Measurements from ENCODE around the gene PFKFB3.
"Not testable (repeated sequence)": the region's sequence is repeated elsewhere in the genome, so short reads cannot be mapped to it uniquely, and the experiment has no call there.

The PFKFB3 gene

GRCh38 chr10:6275022-6275997, 72.6 kb downstream of the PFKFB3 start:
- no peak for DNase-seq

GRCh38 chr10:6276356-6276755, 73.6 kb downstream of the PFKFB3 start:
- DNase-seq: no peak

GRCh38 chr10:6278519-6279120, 75.9 kb downstream of the PFKFB3 start:
- no peak for DNase-seq

DNA sequence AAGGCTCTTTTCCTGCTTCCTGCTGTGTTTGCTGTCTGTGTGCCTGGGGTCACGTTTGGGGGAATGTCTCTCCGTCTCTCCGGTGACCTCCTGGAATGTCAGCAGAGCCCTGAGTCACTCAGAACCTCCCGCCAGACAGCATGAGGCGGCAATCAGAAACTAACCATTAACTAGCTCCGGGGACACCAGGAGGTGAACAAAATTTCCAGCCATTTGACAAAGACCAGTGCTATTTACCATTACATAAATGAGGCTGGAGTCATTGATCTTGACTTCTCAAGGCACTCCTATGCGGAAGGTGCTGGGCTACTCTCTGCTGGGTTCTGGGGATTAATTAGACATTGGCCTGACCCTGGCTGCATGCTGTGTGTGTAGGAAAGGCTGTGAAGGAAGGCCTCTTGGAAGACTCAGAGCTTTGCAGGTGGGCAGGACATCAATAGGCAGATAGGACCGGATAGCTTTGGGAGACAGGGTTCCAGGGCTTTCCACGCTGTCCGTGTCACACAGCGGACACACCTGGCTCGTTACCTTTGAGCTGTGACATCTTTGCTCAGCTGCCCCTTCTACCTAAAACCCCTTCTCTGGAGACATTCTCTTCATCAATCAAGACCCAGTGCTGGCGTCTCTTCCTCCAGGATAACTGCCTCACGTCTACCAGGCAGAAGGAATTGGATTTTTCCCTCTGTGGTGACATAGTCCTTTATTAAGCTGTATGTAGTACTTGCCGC, 77.0 kb downstream of the PFKFB3 start:
- DNase-seq: no peak

GRCh38 chr10:6280291-6280690, 77.6 kb downstream of the PFKFB3 start:
- DNase-seq: no peak

DNA sequence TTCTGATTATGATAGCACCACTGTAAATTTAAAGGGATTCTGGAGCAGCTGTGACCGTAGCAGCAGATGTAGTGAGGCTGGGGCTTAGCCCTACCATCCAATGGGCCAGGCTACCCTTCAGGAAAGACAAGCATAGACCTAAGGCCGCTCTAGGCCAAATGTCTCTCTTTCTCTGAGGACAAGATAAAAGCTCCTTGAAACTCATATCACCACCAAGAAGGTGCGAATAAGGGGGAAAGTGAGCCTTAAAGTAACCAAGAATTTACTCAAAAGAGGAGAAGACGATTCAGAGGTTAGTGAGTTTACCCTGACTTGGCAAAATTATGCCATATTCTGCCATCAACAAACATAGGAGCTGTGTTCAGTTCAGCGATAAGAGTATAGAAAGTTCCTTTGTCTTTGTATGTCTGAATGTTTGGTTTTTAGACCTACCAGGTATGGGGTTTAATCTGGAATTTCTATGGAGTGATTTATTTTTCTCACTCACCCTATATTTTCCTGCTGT, 79.8 kb downstream of the PFKFB3 start:
- no peak for DNase-seq

GRCh38 chr10:6283655-6284054, 80.9 kb downstream of the PFKFB3 start:
- no peak for DNase-seq

DNA sequence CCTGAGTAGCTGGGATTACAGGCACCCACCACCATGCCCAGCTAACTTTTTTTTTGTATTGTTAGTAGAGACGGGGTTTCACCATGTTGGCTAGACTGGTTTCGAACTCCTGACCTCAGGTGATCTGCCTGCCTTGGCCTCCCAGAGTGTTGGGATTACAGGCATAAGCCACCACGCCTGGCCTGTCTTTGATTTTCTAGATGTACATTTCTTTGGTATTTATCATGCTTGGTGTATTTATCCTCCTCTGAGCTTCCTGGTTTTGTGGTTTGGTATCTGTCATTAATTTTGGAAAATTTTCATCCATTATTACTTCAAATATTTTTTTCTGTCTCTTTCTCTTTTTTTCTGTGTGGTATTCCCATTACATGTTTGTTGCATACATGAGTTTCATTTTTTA, 87.9 kb downstream of the PFKFB3 start:
- not testable (repeated sequence) for DNase-seq

- no peak for DNase-seq
These were observed 90.0 kb downstream of the PFKFB3 start for GRCh38 chr10:6292741-6293151.

- DNase-seq: not testable (repeated sequence)
These were observed 93.7 kb downstream of the PFKFB3 start for GRCh38 chr10:6296425-6296824.

DNA sequence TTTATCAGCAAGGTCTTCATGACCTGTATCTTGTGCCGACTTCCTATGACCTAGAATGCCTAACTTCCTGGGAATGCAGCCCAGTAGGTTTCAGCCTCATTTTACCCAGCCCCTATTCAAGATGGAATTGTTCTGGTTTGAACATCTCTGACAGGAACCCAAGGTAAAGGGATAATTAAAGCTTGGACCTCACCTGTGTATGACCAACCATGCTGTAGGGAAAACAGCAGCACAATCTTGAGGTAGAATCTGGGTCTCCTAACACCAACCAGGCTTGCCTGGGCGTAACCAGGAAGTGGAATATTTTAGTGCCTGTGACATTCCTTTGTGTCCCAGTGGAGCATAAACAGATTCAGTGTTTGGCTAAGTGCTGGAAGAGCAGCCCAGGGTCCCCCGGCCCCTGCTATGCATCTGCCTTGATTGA, 94.1 kb downstream of the PFKFB3 start:
- no peak for DNase-seq

GRCh38 chr10:6297522-6297921, 94.8 kb downstream of the PFKFB3 start:
- no peak for DNase-seq

- DNase-seq: no peak
These were observed 95.2 kb downstream of the PFKFB3 start for GRCh38 chr10:6297951-6298381.

DNA sequence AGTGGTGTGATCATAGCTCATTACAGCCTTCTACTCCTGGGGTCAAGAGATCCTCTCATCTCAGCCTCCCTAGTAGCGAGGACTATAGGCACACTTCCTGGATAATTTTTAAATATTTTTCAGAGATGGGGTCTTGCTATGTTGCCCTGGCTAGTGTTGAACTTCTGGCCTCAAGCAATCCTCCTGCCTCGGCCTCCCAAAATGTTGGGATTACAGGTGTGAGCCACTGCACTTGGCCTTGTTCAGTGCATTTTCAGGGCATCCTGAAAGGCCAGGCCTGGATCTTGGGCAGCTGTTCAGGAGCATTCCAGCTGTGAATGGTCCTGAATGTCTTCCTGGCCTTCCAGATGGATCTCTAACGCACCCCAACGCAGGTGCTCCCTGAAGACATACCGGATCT, 95.7 kb downstream of the PFKFB3 start:
- no peak for DNase-seq

- DNase-seq: no peak
These were observed 96.5 kb downstream of the PFKFB3 start for GRCh38 chr10:6299234-6299633.

GRCh38 chr10:6299743-6300105, 97.0 kb downstream of the PFKFB3 start:
- no peak for DNase-seq

GRCh38 chr10:6300106-6300783, 97.5 kb downstream of the PFKFB3 start:
- DNase-seq: no peak

DNA sequence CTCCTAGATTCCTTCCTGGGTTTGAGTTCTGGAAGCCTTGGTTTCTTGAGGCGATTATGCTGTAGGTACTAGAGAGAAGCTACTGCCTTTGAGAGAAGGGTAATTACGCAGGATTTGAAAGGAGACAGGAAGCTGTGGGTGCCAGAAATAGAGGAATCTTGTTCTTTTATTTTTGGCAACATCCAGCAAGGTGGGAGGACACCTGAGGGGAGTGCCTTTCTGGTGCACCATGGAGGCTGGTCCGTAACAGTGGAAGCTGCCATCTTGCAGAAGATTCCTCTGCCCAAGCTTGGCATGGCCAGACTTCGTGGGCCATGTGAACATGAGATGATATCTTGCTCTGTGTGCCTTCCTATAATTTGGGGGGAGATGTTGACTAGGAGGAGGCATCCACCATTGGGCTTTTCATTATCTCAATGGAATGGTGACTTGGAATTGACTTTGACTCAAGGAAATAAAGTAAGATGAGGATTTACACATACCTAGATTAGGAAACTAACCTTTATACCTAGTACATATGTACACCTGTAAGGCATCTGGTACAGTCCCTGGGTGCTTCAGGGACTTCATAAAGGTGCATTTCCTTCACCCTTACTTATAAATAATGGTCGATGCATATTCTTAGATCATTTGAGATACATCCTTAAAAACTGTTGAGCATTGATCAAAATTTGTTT, 98.2 kb downstream of the PFKFB3 start:
- DNase-seq: no peak

GRCh38 chr10:6301488-6302075, 98.8 kb downstream of the PFKFB3 start:
- DNase-seq: no peak

Measured in NCI-H1930 (cell line).